DND-41 (cell line): Measurements from ENCODE around the gene TMCO4.

Source experiments
- ATAC-seq: fragments of 200-7000 bp; cut with Tn5 transposase; 3 replicates; pipeline ENCODE4 v1.9.1; 2021; ENCODE audit warnings: low read depth; ENCODE audit not compliant: insufficient read depth
- DNase-seq: peaks from one replicate; pipeline ENCODE4 v3.0.0-alpha.2; 2020
- H2AFZ ChIP-seq: 2 replicates; pipeline ENCODE4 v1.6.0; 2012; ENCODE audit warnings: low read depth, low read length
- H3K27ac ChIP-seq: 2 replicates; pipeline ENCODE4 v1.5.1; 2012; ENCODE audit warnings: low read length, inconsistent platforms
- H3K27me3 ChIP-seq: fragments of 200-600 bp; sonication (generic); 2 replicates; pipeline ENCODE4 v1.6.0; 2012; ENCODE audit warnings: low read length, mild to moderate bottlenecking, inconsistent platforms; ENCODE audit not compliant: insufficient read depth, poor library complexity
- H3K36me3 ChIP-seq: 2 replicates; pipeline ENCODE4 v1.5.1; 2012; ENCODE audit warnings: low read length, inconsistent platforms; ENCODE audit not compliant: insufficient read depth
- H3K4me1 ChIP-seq: 2 replicates; pipeline ENCODE4 v1.5.1; 2012; ENCODE audit warnings: mild to moderate bottlenecking, low read length; ENCODE audit not compliant: insufficient read depth
- H3K4me2 ChIP-seq: 2 replicates; pipeline ENCODE4 v1.6.0; 2012; ENCODE audit warnings: mild to moderate bottlenecking, moderate library complexity, low read length, inconsistent platforms; ENCODE audit not compliant: insufficient read depth
- H3K4me3 ChIP-seq, 2 experiments: fragments of 200-600 bp in 1 of 2; shearing (Covaris generic) in 1 of 2; 2 replicates each; pipeline ENCODE4 v1.5.1; 2012 to 2016; ENCODE audit warnings: inconsistent platforms in 2 of 2, low read length in 2 of 2, mild to moderate bottlenecking in 2 of 2, low read depth in 1 of 2, moderate library complexity in 1 of 2
- H3K79me2 ChIP-seq: 2 replicates; pipeline ENCODE4 v1.6.0; 2012; ENCODE audit warnings: low read length, inconsistent platforms; ENCODE audit not compliant: insufficient read depth
- H3K9ac ChIP-seq: 2 replicates; pipeline ENCODE4 v1.6.0; 2012; ENCODE audit warnings: low read depth, mild to moderate bottlenecking, inconsistent platforms, low read length, moderate library complexity
- H3K9me3 ChIP-seq: 2 replicates; pipeline ENCODE4 v1.5.1; 2012; ENCODE audit warnings: low read length, moderate library complexity, mild to moderate bottlenecking, inconsistent platforms; ENCODE audit not compliant: insufficient read depth, severe bottlenecking
- H4K20me1 ChIP-seq: 2 replicates; pipeline ENCODE4 v1.6.0; 2012; ENCODE audit warnings: low read length; ENCODE audit not compliant: insufficient read depth
- EZH2 ChIP-seq: IDR thresholded peaks from 3 replicates; pipeline ENCODE4 v1.6.1; 2012; ENCODE audit warnings: borderline replicate concordance, low read depth, mild to moderate bottlenecking, moderate library complexity, low read length, inconsistent platforms; ENCODE audit not compliant: severe bottlenecking
- TF ChIP-seq, protein P1 (sequence below): IDR thresholded peaks from 2 replicates; pipeline ENCODE4 v1.5.1; 2012; ENCODE audit warnings: borderline replicate concordance, low read length, moderate library complexity, mild to moderate bottlenecking; ENCODE audit not compliant: poor library complexity, severe bottlenecking; ENCODE audit errors: extremely low read depth

Gene TMCO4

DNA sequence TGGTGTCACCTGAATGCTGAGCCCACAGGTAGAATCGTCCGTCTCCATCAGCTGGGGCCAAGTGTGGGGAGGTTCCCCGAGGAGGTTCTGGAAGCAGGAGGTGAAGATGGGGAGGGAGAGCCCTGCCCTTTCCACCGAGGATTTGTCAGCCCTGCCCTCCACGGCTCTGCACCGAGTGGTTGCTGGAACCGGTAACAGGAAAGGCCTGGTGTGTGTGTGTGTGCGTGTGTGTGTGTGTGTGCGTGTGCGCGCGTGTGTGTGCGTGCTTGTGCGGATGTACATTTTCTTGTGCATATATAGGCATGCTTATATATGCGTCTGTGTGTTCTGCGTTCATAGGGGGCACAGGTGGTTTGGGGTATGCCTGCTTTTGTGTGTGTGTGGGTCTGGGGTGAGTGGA, 152.1 kb downstream of the TMCO4 start:
- DNase-seq, result no peak
- Histone ChIP-seq H3K79me2 (no peaks in the 10 kb centered on the region), H4K20me1 (no peaks in the 10 kb centered on the region; the same call in 1 of the 2 replicates), H3K27ac (no peak overlapping the region), H3K4me1 (no peaks in the 10 kb centered on the region), H3K4me3 (no peak overlapping the region), H3K9me3 (no peaks in the 10 kb centered on the region), H3K4me2 (no peak overlapping the region), H3K27me3 (no peaks in the 10 kb centered on the region), H2AFZ (no peak overlapping the region), H3K36me3 (no peaks in the 10 kb centered on the region), H3K9ac (no peak overlapping the region)
- TF ChIP-seq, protein P1, sequence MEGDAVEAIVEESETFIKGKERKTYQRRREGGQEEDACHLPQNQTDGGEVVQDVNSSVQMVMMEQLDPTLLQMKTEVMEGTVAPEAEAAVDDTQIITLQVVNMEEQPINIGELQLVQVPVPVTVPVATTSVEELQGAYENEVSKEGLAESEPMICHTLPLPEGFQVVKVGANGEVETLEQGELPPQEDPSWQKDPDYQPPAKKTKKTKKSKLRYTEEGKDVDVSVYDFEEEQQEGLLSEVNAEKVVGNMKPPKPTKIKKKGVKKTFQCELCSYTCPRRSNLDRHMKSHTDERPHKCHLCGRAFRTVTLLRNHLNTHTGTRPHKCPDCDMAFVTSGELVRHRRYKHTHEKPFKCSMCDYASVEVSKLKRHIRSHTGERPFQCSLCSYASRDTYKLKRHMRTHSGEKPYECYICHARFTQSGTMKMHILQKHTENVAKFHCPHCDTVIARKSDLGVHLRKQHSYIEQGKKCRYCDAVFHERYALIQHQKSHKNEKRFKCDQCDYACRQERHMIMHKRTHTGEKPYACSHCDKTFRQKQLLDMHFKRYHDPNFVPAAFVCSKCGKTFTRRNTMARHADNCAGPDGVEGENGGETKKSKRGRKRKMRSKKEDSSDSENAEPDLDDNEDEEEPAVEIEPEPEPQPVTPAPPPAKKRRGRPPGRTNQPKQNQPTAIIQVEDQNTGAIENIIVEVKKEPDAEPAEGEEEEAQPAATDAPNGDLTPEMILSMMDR, result no peak
- TF ChIP-seq EZH2, result no peak
- no peak for ATAC-seq

DNA sequence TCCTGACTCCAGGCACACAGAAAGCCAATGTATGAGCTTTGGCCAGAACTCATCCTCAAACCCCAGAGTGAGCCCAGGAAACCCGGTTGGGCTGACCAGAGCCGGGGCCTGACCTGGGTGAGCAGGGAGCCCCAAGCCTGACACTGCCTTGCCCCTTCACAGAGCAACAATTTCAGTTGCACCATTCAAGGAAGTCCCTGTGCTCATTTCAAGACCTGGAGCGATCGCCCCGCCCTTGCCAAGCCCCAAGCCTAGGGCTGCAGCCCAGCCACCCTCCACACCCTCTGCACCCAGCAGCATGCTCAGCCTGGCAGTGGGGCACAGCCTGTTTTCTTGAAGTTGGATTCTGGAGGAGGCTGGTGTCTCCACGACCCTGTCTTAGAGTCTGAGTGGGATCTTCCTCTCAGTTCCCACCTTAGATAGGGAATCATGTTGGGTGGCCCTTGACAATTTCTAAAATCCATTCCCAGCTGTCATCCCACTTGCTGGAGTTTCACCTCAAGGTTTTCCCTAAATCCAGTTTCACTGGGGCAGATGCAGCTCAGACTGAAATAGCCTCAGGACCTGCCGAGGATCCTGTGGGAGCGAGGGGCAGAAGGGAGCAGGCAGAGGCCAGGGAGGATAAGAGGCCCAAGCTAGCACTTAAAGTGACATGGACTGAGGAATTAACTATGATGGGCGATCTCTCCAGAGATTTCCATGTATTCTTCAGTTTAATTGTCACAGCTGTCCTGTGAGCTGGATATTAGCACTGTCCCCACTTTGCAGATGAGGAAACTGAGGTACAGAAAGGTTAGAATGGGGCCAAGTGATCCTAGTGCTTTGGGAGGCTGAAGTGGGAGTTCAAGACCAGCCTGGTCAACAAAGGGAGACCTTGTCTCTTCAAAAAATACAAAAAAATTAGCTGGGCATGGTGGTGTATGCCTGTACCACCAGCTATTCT, 153.1 kb downstream of the TMCO4 start:
- no peak overlapping the region for H3K4me3 ChIP-seq
- H3K4me1 ChIP-seq, result no peaks in the 10 kb centered on the region
- H3K9ac ChIP-seq, result no peak overlapping the region
- ATAC-seq (no peak), DNase-seq (no peak)
- H3K4me2 ChIP-seq, result no peak overlapping the region
- no peak overlapping the region for H3K27ac ChIP-seq
- no peaks in the 10 kb centered on the region; the same call in 1 of the 2 replicates for H4K20me1 ChIP-seq
- H3K9me3 ChIP-seq, result no peaks in the 10 kb centered on the region
- H3K36me3 ChIP-seq, result no peaks in the 10 kb centered on the region
- no peak overlapping the region for H2AFZ ChIP-seq
- no peaks in the 10 kb centered on the region for H3K27me3 ChIP-seq
- H3K79me2 ChIP-seq, result no peaks in the 10 kb centered on the region
- no peak for TF ChIP-seq EZH2
- TF ChIP-seq, protein P1, result no peak

DNA sequence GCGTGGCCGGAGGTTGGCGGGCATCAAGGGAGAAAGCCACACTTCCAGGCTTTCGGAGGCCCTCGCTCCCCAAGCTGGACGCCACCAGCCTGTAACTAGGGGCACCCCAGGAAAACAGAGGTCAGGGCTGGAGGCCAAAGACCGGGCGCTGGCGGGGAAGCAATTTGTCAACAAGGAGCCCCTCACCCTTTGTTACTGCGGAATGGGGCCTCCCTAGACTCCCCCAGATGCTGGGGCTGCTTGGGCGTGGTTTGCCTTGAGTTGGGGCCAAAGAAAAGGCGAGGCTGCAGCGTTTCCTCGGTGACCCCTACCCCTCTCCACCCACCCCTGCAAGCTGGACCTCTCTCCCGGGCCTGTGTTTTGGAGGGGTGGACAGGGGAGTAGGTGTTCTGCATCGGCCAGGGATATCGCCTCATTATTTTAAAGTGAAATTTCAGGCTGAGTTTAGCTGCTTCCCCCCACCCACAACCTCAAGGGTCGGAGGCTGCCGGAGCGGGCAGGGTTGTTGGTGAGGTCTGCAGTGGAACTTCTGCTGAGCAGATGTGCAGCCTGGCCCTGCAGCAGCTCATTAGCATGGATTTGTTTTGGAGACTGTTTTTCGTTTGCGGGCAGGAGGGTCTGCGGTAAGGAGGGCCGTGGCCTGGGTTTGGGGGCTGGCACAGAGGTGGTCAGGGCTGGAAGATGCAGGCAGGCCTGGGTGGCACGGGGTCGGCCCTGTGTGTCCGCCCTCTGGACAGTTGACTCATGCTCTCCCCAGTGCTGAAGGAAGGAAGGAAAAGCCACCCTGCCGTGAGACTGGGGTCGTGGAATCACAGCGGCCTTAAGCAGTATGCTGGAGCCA, 154.1 kb downstream of the TMCO4 start:
- Histone ChIP-seq H3K79me2 (no peaks in the 10 kb centered on the region), H3K4me3 (no peak overlapping the region), H4K20me1 (no peaks in the 10 kb centered on the region; the same call in 1 of the 2 replicates), H3K4me1 (no peaks in the 10 kb centered on the region), H3K4me2 (no peak overlapping the region), H3K27ac (no peak overlapping the region), H3K9me3 (no peaks in the 10 kb centered on the region), H2AFZ (no peak overlapping the region), H3K9ac (no peak overlapping the region), H3K27me3 (no peaks in the 10 kb centered on the region), H3K36me3 (no peaks in the 10 kb centered on the region)
- no peak for DNase-seq
- TF ChIP-seq EZH2, result no peak
- TF ChIP-seq, protein P1, result no peak
- ATAC-seq, result no peak
